ENCODE measurements around the gene CABP7.
A peak's percentile ranks its signal among the peaks of the same experiment; 100 is the strongest.

CABP7 gene

GRCh38 chr22:29689880-29690213 lies 30.0 kb upstream of the CABP7 start:
- Histone ChIP-seq H3K27ac (ENCODE audit: low read length, poor library complexity, severe bottlenecking) (no peak overlapping the region), H3K4me1 (ENCODE audit: control insufficient read depth, insufficient read depth, low read depth, low read length) (peaks cover 23% of the 10 kb centered on the region), H3K4me3 (ENCODE audit: insufficient read depth in 1 of 2, low read depth in 1 of 2, low read length in 2 of 2) (no peak overlapping the region), H3K27me3 (ENCODE audit: control insufficient read depth in 1 of 2, insufficient read depth in 1 of 2, low read length in 2 of 2) (no peaks in the 10 kb centered on the region), H2BK5ac (ENCODE audit: low read depth, low read length, poor library complexity, severe bottlenecking) (no peak overlapping the region), H3K23ac (ENCODE audit: low read length in 2 of 2) (no peak overlapping the region), H3K36me3 (ENCODE audit: control insufficient read depth in 1 of 2, insufficient read depth in 2 of 2, low read depth in 1 of 2, low read length in 2 of 2) (peaks cover 29 to 80% of the 10 kb centered on the region in 2 experiments), H3K9me3 (ENCODE audit: control insufficient read depth, low read length) (no peaks in the 10 kb centered on the region), H4K8ac (ENCODE audit: low read length) (no peak overlapping the region), H2BK12ac (ENCODE audit: low read length in 2 of 2) (no peak overlapping the region), H3K9ac (ENCODE audit: low read length) (no peak overlapping the region), H3K14ac (ENCODE audit: low read length in 2 of 2) (no peak overlapping the region), H3K4ac (ENCODE audit: low read depth in 1 of 2, low read length in 2 of 2) (no peak overlapping the region), H2AK5ac (ENCODE audit: low read length, severe bottlenecking) (no peak overlapping the region), H2BK120ac (ENCODE audit: low read depth, low read length) (no peak overlapping the region), H4K91ac (ENCODE audit: low read length) (no peak overlapping the region), H3K4me2 (ENCODE audit: low read length, poor library complexity, severe bottlenecking) (no peak overlapping the region), H3K79me1 (replicated peaks; ENCODE audit: low read length, poor library complexity, severe bottlenecking) (peaks cover 52% of the 10 kb centered on the region), H3K18ac (ENCODE audit: low read depth in 1 of 2, low read length in 2 of 2) (no peak overlapping the region), H2AFZ (ENCODE audit: low read depth, low read length) (no peak overlapping the region), H2BK15ac (ENCODE audit: low read depth, poor library complexity, severe bottlenecking) (no peak overlapping the region)
- WGBS = 28% methylated on average over 8 of the region's 8 CpGs
- peak; percentile 44 for DNase-seq

- Histone ChIP-seq H2BK15ac (ENCODE audit: low read depth, poor library complexity, severe bottlenecking) (no peak overlapping the region), H3K18ac (ENCODE audit: low read depth in 1 of 2, low read length in 2 of 2) (no peak overlapping the region), H4K8ac (ENCODE audit: low read length) (no peak overlapping the region), H3K9ac (ENCODE audit: low read length) (no peak overlapping the region), H4K91ac (ENCODE audit: low read length) (no peak overlapping the region), H3K27ac (ENCODE audit: low read length, poor library complexity, severe bottlenecking) (no peak overlapping the region), H3K4me1 (ENCODE audit: control insufficient read depth, insufficient read depth, low read depth, low read length) (peaks cover 22% of the 10 kb centered on the region), H3K4me3 (ENCODE audit: insufficient read depth in 1 of 2, low read depth in 1 of 2, low read length in 2 of 2) (no peak overlapping the region), H3K4me2 (ENCODE audit: low read length, poor library complexity, severe bottlenecking) (no peak overlapping the region), H3K79me1 (replicated peaks; ENCODE audit: low read length, poor library complexity, severe bottlenecking) (peaks cover 56% of the 10 kb centered on the region), H3K4ac (ENCODE audit: low read depth in 1 of 2, low read length in 2 of 2) (no peak overlapping the region), H2BK5ac (ENCODE audit: low read depth, low read length, poor library complexity, severe bottlenecking) (no peak overlapping the region), H2AFZ (ENCODE audit: low read depth, low read length) (no peak overlapping the region), H3K36me3 (ENCODE audit: control insufficient read depth in 1 of 2, insufficient read depth in 2 of 2, low read depth in 1 of 2, low read length in 2 of 2) (peaks cover 33 to 80% of the 10 kb centered on the region in 2 experiments), H2AK5ac (ENCODE audit: low read length, severe bottlenecking) (no peak overlapping the region), H2BK12ac (ENCODE audit: low read length in 2 of 2) (no peak overlapping the region), H3K27me3 (ENCODE audit: control insufficient read depth in 1 of 2, insufficient read depth in 1 of 2, low read length in 2 of 2) (no peaks in the 10 kb centered on the region), H3K9me3 (ENCODE audit: control insufficient read depth, low read length) (no peaks in the 10 kb centered on the region), H2BK120ac (ENCODE audit: low read depth, low read length) (no peak overlapping the region), H3K14ac (ENCODE audit: low read length in 2 of 2) (no peak overlapping the region), H3K23ac (ENCODE audit: low read length in 2 of 2) (no peak overlapping the region)
- WGBS = 47% methylated on average over 9 of the region's 9 CpGs
- no peak for DNase-seq
Observed at GRCh38 chr22:29690476-29690875, 29.3 kb upstream of the CABP7 start.

GRCh38 chr22:29691636-29692326 lies 28.0 kb upstream of the CABP7 start:
- no peak for DNase-seq
- Histone ChIP-seq H3K79me1 (replicated peaks; ENCODE audit: low read length, poor library complexity, severe bottlenecking) (peaks cover 60% of the 10 kb centered on the region), H3K4ac (ENCODE audit: low read depth in 1 of 2, low read length in 2 of 2) (no peak overlapping the region), H3K27ac (ENCODE audit: low read length, poor library complexity, severe bottlenecking) (no peak overlapping the region), H2AFZ (ENCODE audit: low read depth, low read length) (no peak overlapping the region), H2BK15ac (ENCODE audit: low read depth, poor library complexity, severe bottlenecking) (no peak overlapping the region), H3K23ac (ENCODE audit: low read length in 2 of 2) (no peak overlapping the region), H3K9me3 (ENCODE audit: control insufficient read depth, low read length) (no peaks in the 10 kb centered on the region), H3K27me3 (ENCODE audit: control insufficient read depth in 1 of 2, insufficient read depth in 1 of 2, low read length in 2 of 2) (no peaks in the 10 kb centered on the region), H3K36me3 (ENCODE audit: control insufficient read depth in 1 of 2, insufficient read depth in 2 of 2, low read depth in 1 of 2, low read length in 2 of 2) (peaks cover 34 to 84% of the 10 kb centered on the region in 2 experiments), H3K14ac (ENCODE audit: low read length in 2 of 2) (no peak overlapping the region), H2BK120ac (ENCODE audit: low read depth, low read length) (no peak overlapping the region), H3K4me3 (ENCODE audit: insufficient read depth in 1 of 2, low read depth in 1 of 2, low read length in 2 of 2) (no peak overlapping the region), H2BK12ac (ENCODE audit: low read length in 2 of 2) (no peak overlapping the region), H3K4me1 (ENCODE audit: control insufficient read depth, insufficient read depth, low read depth, low read length) (peaks cover 19% of the 10 kb centered on the region), H2AK5ac (ENCODE audit: low read length, severe bottlenecking) (no peak overlapping the region), H2BK5ac (ENCODE audit: low read depth, low read length, poor library complexity, severe bottlenecking) (no peak overlapping the region), H4K8ac (ENCODE audit: low read length) (no peak overlapping the region), H4K91ac (ENCODE audit: low read length) (no peak overlapping the region), H3K9ac (ENCODE audit: low read length) (no peak overlapping the region), H3K4me2 (ENCODE audit: low read length, poor library complexity, severe bottlenecking) (no peak overlapping the region), H3K18ac (ENCODE audit: low read depth in 1 of 2, low read length in 2 of 2) (no peak overlapping the region)
- WGBS = 90% methylated on average over 13 of the region's 13 CpGs

DNA sequence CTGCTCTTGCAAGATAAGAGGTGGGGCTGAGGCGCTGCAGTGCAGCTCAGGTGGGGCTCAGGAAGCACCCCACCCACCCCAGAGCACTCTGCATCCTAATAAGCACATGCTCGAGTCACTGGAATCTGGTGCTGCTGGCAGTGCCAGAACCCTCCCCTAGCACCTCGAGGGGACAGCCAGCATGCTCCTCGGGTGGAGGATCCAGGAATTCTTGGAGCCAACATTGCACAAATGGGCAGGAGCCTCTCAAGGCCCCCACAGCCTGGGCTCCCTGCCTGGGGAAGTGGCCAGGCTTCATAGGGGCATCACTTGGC lies 27.5 kb upstream of the CABP7 start:
- Histone ChIP-seq H3K4ac (ENCODE audit: low read depth in 1 of 2, low read length in 2 of 2) (no peak overlapping the region), H3K4me2 (ENCODE audit: low read length, poor library complexity, severe bottlenecking) (no peak overlapping the region), H2BK5ac (ENCODE audit: low read depth, low read length, poor library complexity, severe bottlenecking) (no peak overlapping the region), H3K9ac (ENCODE audit: low read length) (no peak overlapping the region), H2AFZ (ENCODE audit: low read depth, low read length) (no peak overlapping the region), H4K8ac (ENCODE audit: low read length) (no peak overlapping the region), H3K18ac (ENCODE audit: low read depth in 1 of 2, low read length in 2 of 2) (no peak overlapping the region), H2BK15ac (ENCODE audit: low read depth, poor library complexity, severe bottlenecking) (no peak overlapping the region), H2BK120ac (ENCODE audit: low read depth, low read length) (no peak overlapping the region), H3K27me3 (ENCODE audit: control insufficient read depth in 1 of 2, insufficient read depth in 1 of 2, low read length in 2 of 2) (no peaks in the 10 kb centered on the region), H3K27ac (ENCODE audit: low read length, poor library complexity, severe bottlenecking) (no peak overlapping the region), H3K4me3 (ENCODE audit: insufficient read depth in 1 of 2, low read depth in 1 of 2, low read length in 2 of 2) (no peak overlapping the region), H3K9me3 (ENCODE audit: control insufficient read depth, low read length) (no peaks in the 10 kb centered on the region), H4K91ac (ENCODE audit: low read length) (no peak overlapping the region), H2BK12ac (ENCODE audit: low read length in 2 of 2) (no peak overlapping the region), H3K4me1 (ENCODE audit: control insufficient read depth, insufficient read depth, low read depth, low read length) (peaks cover 19% of the 10 kb centered on the region), H3K79me1 (replicated peaks; ENCODE audit: low read length, poor library complexity, severe bottlenecking) (peaks cover 61% of the 10 kb centered on the region), H3K14ac (ENCODE audit: low read length in 2 of 2) (no peak overlapping the region), H2AK5ac (ENCODE audit: low read length, severe bottlenecking) (no peak overlapping the region), H3K23ac (ENCODE audit: low read length in 2 of 2) (no peak overlapping the region), H3K36me3 (ENCODE audit: control insufficient read depth in 1 of 2, insufficient read depth in 2 of 2, low read depth in 1 of 2, low read length in 2 of 2) (peaks cover 33 to 86% of the 10 kb centered on the region in 2 experiments)
- 91% methylated on average over 4 of the region's 4 CpGs for WGBS
- DNase-seq = no peak

Data from mesenchymal stem cell (in vitro differentiated cells and primary cell).